K562 (cell line): ENCODE results near the gene UBXN11. TPM values are rescaled to one million over a fixed set of nuclear protein-coding genes. Genes with fewer than 3 reads are reported as not detected.

Source experiments
- BMI1 ChIP-seq: fragments of 150-350 bp; IDR thresholded peaks from 2 replicates; pipeline ENCODE4 v1.6.1; 2014; ENCODE audit warnings: low read length
- BRD4 ChIP-seq: fragments of 200-600 bp; sonication (generic); IDR thresholded peaks from 2 replicates; pipeline ENCODE4 v1.6.1; 2017; ENCODE audit warnings: inconsistent platforms
- DACH1 ChIP-seq: fragments of 450-650 bp; IDR thresholded peaks from 2 replicates; pipeline ENCODE4 v1.6.1; 2018; ENCODE audit not compliant: partially characterized antibody
- ELF1 ChIP-seq: fragments of 200-800 bp; sonication (Bioruptor generic); IDR thresholded peaks from 2 replicates; pipeline ENCODE4 v1.6.1; 2016; ENCODE audit warnings: missing genetic modification characterization, missing compliant biosample characterization
- ETV6 ChIP-seq, 3 experiments: fragments of 150-350 bp in 1 of 3; sonication (generic) in 1 of 3; formaldehyde crosslinking in 1 of 3; IDR thresholded peaks; 2 replicates each; pipeline versions ENCODE4 v1.6.1 to v1.8.0; 2014 to 2022; ENCODE audit warnings: borderline replicate concordance in 2 of 3, low read depth in 2 of 3, antibody characterized with exemption in 1 of 3, low read length in 1 of 3, mild to moderate bottlenecking in 1 of 3, missing genetic modification reagents in 1 of 3
- FOXJ2 ChIP-seq: fragments of 200-800 bp; sonication (Bioruptor generic); IDR thresholded peaks from 2 replicates; pipeline ENCODE4 v1.6.1; 2016; ENCODE audit warnings: missing genetic modification characterization, missing compliant biosample characterization
- GATA2 ChIP-seq: sonication (generic); formaldehyde crosslinking; IDR thresholded peaks from 2 replicates; pipeline ENCODE4 v1.4.0; 2020; ENCODE audit warnings: mild to moderate bottlenecking, missing genetic modification reagents
- GATAD2A ChIP-seq: fragments of 450-650 bp; IDR thresholded peaks from 2 replicates; pipeline ENCODE4 v1.6.1; 2017
- GTF2A2 ChIP-seq: IDR thresholded peaks from 2 replicates; pipeline ENCODE4 v1.6.1; 2016; ENCODE audit warnings: mild to moderate bottlenecking, missing genetic modification characterization, missing compliant biosample characterization
- HMG20A ChIP-seq: fragments of 450-650 bp; formaldehyde crosslinking; conservative IDR thresholded peaks from 2 replicates; pipeline ENCODE4 v1.4.0; 2020; ENCODE audit warnings: mild to moderate bottlenecking, mixed read lengths
- JUND ChIP-seq, 2 experiments: IDR thresholded peaks; 2 replicates in 1 of 2; 3 replicates in 1 of 2; pipeline ENCODE4 v1.6.1; 2011; ENCODE audit warnings: borderline replicate concordance in 2 of 2, low read depth in 2 of 2, low read length in 2 of 2, improper control_type of control experiment in 1 of 2, missing biosample characterization in 1 of 2, missing genetic modification characterization in 1 of 2, missing genetic modification reagents in 1 of 2
- L3MBTL2 ChIP-seq: fragments of 450-650 bp; IDR thresholded peaks from 2 replicates; pipeline ENCODE4 v1.6.1; 2016; ENCODE audit warnings: mild to moderate bottlenecking, moderate library complexity
- MEF2D ChIP-seq: conservative IDR thresholded peaks from 2 replicates; pipeline ENCODE4 v1.6.1; 2016; ENCODE audit warnings: low read depth, missing genetic modification characterization, missing compliant biosample characterization
- NBN ChIP-seq: fragments of 450-650 bp; IDR thresholded peaks from 2 replicates; pipeline ENCODE4 v1.6.1; 2016; ENCODE audit warnings: low read depth, mild to moderate bottlenecking
- OTX1 ChIP-seq: fragments of 450-650 bp; formaldehyde crosslinking; IDR thresholded peaks from 2 replicates; pipeline ENCODE4 v1.4.0; 2022; ENCODE audit warnings: mild to moderate bottlenecking
- RBBP5 ChIP-seq: fragments of 200-600 bp; sonication (generic); IDR thresholded peaks from 2 replicates; pipeline ENCODE4 v1.6.1; 2012; ENCODE audit warnings: borderline replicate concordance, mild to moderate bottlenecking, low read length, control low read depth, inconsistent platforms; ENCODE audit not compliant: insufficient read depth, poor library complexity, severe bottlenecking
- RBM14 ChIP-seq: fragments of 200-400 bp; formaldehyde crosslinking; IDR thresholded peaks from 2 replicates; pipeline ENCODE4 v1.6.1; 2018; ENCODE audit warnings: low read depth, mild to moderate bottlenecking, low read length, moderate library complexity, borderline replicate concordance; ENCODE audit not compliant: insufficient read depth
- SMARCA4 ChIP-seq: fragments of 450-650 bp; IDR thresholded peaks from 2 replicates; pipeline ENCODE4 v1.6.1; 2016
- ZNF24 ChIP-seq: fragments of 450-650 bp; IDR thresholded peaks from 2 replicates; pipeline ENCODE4 v1.6.1; 2016
- ZNF253 ChIP-seq: fragments of 250-450 bp; sonication (Bioruptor Pico); conservative IDR thresholded peaks from 2 replicates; pipeline ENCODE4 v1.6.1; 2021; ENCODE audit warnings: mild to moderate bottlenecking
- polyA plus RNA-seq, 8 experiments: library from polyadenylated mRNA; depleted of rRNA in 4 of 8; stranded (reverse) in 5 of 8; unstranded in 3 of 8; fragments of >200 nt; fragmentation: Nextera tagmentation in 2 of 8; fragmentation: Illumina TruSeq in 1 of 8; extraction: Ambion mirVana in 2 of 8; extraction: Trizol in 1 of 8; gene quantifications; 2 replicates each; pipeline versions ENCODE4 v1.2.1 to v1.2.3, GENCODE V29; 2011 to 2014; ENCODE audit warnings: inconsistent platforms in 1 of 8, missing spikeins in 1 of 8
- total RNA-seq, 7 experiments: library from RNA; depleted of rRNA in 6 of 7; stranded (reverse); fragments of >200 nt in 6 of 7; fragmentation: Illumina TruSeq in 2 of 7; extraction: Trizol in 2 of 7; gene quantifications; 2 replicates each; pipeline versions ENCODE4 v1.2.1 to v1.2.3, GENCODE V29; 2011 to 2021; ENCODE audit warnings: low replicate concordance in 1 of 7
- TF ChIP-seq, protein P1 (sequence below): fragments of 250-450 bp; sonication (Bioruptor Pico); IDR thresholded peaks from 2 replicates; pipeline ENCODE4 v1.4.0; 2020
- TF ChIP-seq, protein P2 (sequence below): sonication (generic); formaldehyde crosslinking; IDR thresholded peaks from 2 replicates; pipeline ENCODE4 v1.8.0; 2022; ENCODE audit warnings: missing genetic modification reagents, mild to moderate bottlenecking, borderline replicate concordance
- TF ChIP-seq, protein P3 (sequence below): sonication (generic); formaldehyde crosslinking; IDR thresholded peaks from 2 replicates; pipeline ENCODE4 v1.8.0; 2022; ENCODE audit warnings: mild to moderate bottlenecking, low read depth, missing genetic modification reagents

The UBXN11 gene
- total and polyA plus RNA-seq, 9 of the 15 experiments (the other 6 are each of a cell fraction or from before 2014, with no cell fraction given): 0.48 to 34.3 (median 11.3) TPM

DNA sequence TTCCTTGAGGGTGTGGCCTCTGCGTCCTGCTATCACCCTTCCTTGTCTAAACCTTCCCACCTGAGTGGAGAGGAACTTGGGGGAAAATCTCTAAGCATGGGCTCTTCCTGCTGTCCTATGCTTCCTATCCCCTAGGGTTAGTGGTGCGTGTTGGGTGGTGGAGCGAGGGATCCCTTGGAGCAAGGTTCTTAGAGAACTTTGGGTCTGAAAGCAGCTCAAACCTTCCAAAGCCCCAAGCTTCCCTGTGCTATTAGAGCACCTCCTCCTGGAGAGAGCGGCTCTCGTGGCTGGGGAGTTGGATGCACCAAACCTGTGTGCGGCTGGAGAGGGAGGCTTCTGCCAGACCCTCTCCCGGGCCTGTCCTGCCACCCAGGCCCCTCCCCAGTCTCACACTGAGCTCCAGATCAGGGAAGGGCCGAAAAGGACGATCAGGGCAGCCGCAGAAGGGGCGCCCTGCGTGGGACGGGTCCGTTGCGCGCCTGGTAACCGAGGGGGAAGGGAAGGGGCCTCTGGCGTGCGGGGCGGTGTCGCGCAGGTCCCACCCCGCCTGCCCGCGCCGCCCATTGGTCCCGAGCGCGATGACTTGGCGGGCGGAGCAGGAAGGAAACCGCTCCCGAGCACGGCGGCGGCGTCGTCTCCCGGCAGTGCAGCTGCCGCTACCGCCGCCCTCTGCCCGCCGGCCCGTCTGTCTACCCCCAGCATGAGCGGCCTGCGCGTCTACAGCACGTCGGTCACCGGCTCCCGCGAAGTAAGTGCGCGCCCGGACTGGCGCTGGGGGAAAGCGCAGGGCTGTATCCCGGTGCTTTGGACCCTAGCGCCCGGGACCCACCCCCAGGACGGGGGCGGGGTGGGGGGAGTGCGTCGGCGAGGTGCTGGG, 26.7 kb downstream of the UBXN11 start, which contains the start of gene SH3BGRL3 (continued):
- TF ChIP-seq, protein P1, sequence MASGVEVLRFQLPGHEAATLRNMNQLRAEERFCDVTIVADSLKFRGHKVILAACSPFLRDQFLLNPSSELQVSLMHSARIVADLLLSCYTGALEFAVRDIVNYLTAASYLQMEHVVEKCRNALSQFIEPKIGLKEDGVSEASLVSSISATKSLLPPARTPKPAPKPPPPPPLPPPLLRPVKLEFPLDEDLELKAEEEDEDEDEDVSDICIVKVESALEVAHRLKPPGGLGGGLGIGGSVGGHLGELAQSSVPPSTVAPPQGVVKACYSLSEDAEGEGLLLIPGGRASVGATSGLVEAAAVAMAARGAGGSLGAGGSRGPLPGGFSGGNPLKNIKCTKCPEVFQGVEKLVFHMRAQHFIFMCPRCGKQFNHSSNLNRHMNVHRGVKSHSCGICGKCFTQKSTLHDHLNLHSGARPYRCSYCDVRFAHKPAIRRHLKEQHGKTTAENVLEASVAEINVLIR (CRISPR knock-in tag): no peak
- TF ChIP-seq NBN (no peak), GTF2A2 (no peak), GATA2 (no peak), ZNF253 (no peak; the same call in 1 of the 2 replicates), MEF2D (peak; percentile 10; the same call in 1 of the 2 replicates), DACH1 (no peak), JUND (IDR thresholded peaks at IDR 0.05; ENCODE audit: borderline replicate concordance, low read depth, low read length) (peak; percentile 31; the same call in 1 of the 2 replicates), JUND (tag; IDR thresholded peaks at IDR 0.05; ENCODE audit: borderline replicate concordance, low read depth, low read length) (peak; percentile 54; the same call in 1 of the 3 replicates), RBBP5 (peak; percentile 81), RBM14 (0 out of 2 replicates have a peak, but pooled peaks have one; percentile 47), ZNF24 (0 out of 2 replicates have a peak, but pooled peaks have one; percentile 8), FOXJ2 (tag) (no peak), GATAD2A (peak; percentile 38; the same call in 1 of the 2 replicates), HMG20A (CRISPR knock-in tag) (no peak), L3MBTL2 (peak; percentile 96), SMARCA4 (peak; percentile 37; the same call in 1 of the 2 replicates), OTX1 (CRISPR knock-in tag) (0 out of 2 replicates have a peak, but pooled peaks have one; percentile 37), ELF1 (tag) (peak; percentile 20; the same call in 1 of the 2 replicates), ETV6 (IDR thresholded peaks at IDR 0.05; ENCODE audit: borderline replicate concordance in 1 of 2, low read depth in 2 of 2, low read length in 1 of 2) (no peak), ETV6 (CRISPR knock-in tag; IDR thresholded peaks at IDR 0.05; ENCODE audit: borderline replicate concordance) (peak; percentile 41; the same call in 1 of the 2 replicates), BRD4 (0 out of 2 replicates have a peak, but pooled peaks have one; percentile 27), BMI1 (no peak)
- TF ChIP-seq, protein P2, sequence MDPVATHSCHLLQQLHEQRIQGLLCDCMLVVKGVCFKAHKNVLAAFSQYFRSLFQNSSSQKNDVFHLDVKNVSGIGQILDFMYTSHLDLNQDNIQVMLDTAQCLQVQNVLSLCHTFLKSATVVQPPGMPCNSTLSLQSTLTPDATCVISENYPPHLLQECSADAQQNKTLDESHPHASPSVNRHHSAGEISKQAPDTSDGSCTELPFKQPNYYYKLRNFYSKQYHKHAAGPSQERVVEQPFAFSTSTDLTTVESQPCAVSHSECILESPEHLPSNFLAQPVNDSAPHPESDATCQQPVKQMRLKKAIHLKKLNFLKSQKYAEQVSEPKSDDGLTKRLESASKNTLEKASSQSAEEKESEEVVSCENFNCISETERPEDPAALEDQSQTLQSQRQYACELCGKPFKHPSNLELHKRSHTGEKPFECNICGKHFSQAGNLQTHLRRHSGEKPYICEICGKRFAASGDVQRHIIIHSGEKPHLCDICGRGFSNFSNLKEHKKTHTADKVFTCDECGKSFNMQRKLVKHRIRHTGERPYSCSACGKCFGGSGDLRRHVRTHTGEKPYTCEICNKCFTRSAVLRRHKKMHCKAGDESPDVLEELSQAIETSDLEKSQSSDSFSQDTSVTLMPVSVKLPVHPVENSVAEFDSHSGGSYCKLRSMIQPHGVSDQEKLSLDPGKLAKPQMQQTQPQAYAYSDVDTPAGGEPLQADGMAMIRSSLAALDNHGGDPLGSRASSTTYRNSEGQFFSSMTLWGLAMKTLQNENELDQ (CRISPR knock-in tag): no peak
- TF ChIP-seq, protein P3, sequence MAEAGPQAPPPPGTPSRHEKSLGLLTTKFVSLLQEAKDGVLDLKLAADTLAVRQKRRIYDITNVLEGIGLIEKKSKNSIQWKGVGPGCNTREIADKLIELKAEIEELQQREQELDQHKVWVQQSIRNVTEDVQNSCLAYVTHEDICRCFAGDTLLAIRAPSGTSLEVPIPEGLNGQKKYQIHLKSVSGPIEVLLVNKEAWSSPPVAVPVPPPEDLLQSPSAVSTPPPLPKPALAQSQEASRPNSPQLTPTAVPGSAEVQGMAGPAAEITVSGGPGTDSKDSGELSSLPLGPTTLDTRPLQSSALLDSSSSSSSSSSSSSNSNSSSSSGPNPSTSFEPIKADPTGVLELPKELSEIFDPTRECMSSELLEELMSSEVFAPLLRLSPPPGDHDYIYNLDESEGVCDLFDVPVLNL (CRISPR knock-in tag): no peak
